Measurements from ENCODE around the gene ARSG. TPM values are rescaled to one million over a fixed set of nuclear protein-coding genes. Genes with fewer than 3 reads are reported as not detected.

ARSG gene
- total RNA-seq, 4 donors from 2014 or later = 4.3 to 16.8 (median 7.8) TPM

DNA sequence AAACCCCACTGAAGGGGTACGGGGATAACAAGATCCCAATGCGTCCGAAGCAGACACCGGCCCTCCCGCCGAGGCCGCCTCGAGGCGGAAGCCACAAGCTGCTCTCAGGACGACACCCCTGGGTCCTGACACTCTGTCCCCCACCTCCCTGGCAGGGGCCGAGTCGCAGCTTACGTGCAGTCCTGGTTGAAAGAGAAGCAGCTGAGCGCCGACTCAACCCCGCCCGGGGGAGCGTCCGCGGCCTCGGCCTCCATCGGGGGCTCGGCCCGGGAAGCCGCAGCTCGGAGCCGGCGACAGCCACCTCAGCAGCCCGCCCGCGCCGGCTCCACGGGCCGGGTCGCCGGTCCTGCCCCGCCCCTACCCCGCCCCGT is 165.9 kb downstream of the ARSG start, which contains the start of gene WIPI1:
Gene WIPI1, minus strand, starts transcription at position 329 of the 371 bp plus-strand sequence. Its CDS starts 75 bp downstream, at position 254.
- peak in 1 of 2 donors; percentile 92 for DNase-seq (ENCODE audit: low spot score in 2 of 2)
- intact Hi-C loops (cut with DNase I; ENCODE audit: low total_unique reads) = no loop called here
- 0 to 1% methylated on average over 16 to 30 of the region's 39 CpGs for WGBS, 2 donors
- TF ChIP-seq, protein P1, sequence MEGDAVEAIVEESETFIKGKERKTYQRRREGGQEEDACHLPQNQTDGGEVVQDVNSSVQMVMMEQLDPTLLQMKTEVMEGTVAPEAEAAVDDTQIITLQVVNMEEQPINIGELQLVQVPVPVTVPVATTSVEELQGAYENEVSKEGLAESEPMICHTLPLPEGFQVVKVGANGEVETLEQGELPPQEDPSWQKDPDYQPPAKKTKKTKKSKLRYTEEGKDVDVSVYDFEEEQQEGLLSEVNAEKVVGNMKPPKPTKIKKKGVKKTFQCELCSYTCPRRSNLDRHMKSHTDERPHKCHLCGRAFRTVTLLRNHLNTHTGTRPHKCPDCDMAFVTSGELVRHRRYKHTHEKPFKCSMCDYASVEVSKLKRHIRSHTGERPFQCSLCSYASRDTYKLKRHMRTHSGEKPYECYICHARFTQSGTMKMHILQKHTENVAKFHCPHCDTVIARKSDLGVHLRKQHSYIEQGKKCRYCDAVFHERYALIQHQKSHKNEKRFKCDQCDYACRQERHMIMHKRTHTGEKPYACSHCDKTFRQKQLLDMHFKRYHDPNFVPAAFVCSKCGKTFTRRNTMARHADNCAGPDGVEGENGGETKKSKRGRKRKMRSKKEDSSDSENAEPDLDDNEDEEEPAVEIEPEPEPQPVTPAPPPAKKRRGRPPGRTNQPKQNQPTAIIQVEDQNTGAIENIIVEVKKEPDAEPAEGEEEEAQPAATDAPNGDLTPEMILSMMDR (IDR thresholded peaks at IDR 0.05) = no peak
- TF ChIP-seq POLR2A (IDR thresholded peaks at IDR 0.05) = peak in 1 of 2 donors; percentile 54
- peak within 1 kb of the TSS; percentile 61 for H3K4me3 ChIP-seq (ENCODE audit: low read depth, poor library complexity, severe bottlenecking)

DNA sequence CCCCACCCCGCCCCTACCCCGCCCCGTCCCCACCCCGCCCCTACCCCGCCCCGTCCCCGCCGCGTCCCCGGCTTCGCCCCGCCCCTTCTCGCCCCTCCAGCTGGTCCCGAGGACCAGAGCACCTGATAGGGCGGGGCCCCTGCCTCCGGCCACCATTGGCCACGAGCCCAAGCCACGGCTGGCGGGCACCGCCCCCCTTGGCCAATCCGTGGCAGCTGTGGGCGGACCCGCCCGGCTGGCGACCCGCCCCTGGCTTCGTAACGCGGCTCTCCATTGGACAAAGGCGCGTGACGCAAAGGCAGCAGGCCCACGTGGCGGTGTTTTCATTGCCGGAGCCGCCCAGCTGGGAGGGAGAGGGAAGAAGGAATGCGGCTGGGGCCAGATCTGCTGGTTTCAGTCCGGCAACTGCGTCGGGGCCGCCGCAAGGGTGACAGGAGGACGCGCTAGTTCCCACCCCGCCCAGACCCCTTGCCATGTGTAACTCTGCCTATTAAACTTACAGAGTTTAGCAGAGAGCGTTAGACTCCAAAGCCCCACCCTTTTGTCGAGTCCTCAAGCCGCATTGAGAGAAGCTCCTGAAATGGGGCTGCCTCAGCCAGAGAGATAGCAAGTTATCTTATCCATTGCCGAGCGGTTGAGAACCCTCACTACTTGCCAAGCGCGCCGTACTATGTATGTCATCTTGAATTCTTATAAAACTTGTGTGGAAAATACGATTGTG is 166.4 kb downstream of the ARSG start:
- intact Hi-C loops (cut with DNase I; ENCODE audit: low total_unique reads) = no loop called here
- TF ChIP-seq POLR2A (IDR thresholded peaks at IDR 0.05) = peak in 1 of 2 donors; percentile 69
- TF ChIP-seq, protein P1 (IDR thresholded peaks at IDR 0.05) = no peak
- peak; percentile 99 to 100 for DNase-seq (ENCODE audit: low spot score in 2 of 2)
- WGBS, 2 donors = 0 to 1% methylated on average over 25 of the region's 54 CpGs
- no peak overlapping the region for H3K4me3 ChIP-seq (ENCODE audit: low read depth, poor library complexity, severe bottlenecking)

DNA sequence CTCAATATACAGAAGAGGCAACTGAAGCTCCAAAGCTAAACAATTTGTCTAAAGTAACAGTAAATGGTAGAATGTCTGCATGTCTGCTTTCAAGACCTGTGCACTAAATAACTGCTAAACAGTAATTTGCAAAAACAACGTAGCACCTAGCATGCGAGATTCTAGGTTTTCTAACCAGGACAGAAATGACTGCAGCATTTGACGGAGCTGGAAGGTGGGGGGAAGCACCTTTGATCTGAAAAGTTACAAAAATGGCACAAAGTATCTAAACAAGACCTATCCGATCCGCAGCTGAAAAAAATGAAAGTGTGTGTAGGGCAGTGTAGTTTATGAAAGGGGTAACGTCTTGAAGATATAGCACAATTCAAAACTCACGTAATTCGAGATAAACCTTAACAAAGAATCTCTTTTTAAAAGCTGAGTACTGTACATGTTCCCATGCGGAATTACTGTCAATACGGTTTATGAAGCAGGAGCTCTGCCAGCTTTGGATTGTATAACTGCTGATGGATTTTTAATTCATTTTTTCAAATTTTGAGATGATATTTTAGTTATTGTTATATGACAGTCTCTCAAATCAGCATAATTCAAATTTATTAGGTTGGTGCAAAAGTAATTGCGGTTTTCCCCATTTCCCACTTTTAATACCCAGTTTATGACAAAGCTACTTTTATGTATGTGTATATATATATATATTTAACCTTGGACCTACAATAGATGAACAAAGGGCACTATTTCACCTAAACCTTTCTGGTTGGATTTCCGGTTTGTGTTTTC is 167.2 kb downstream of the ARSG start:
- 36 to 45% methylated on average over 12 of the region's 12 CpGs for WGBS, 2 donors
- intact Hi-C loops (cut with DNase I; ENCODE audit: low total_unique reads) = no loop called here
- no peak for DNase-seq (ENCODE audit: low spot score in 2 of 2)
- H3K4me3 ChIP-seq (ENCODE audit: low read depth, poor library complexity, severe bottlenecking) = no peak overlapping the region
- no peak for TF ChIP-seq POLR2A (IDR thresholded peaks at IDR 0.05)
- TF ChIP-seq, protein P1 (IDR thresholded peaks at IDR 0.05) = no peak

DNA sequence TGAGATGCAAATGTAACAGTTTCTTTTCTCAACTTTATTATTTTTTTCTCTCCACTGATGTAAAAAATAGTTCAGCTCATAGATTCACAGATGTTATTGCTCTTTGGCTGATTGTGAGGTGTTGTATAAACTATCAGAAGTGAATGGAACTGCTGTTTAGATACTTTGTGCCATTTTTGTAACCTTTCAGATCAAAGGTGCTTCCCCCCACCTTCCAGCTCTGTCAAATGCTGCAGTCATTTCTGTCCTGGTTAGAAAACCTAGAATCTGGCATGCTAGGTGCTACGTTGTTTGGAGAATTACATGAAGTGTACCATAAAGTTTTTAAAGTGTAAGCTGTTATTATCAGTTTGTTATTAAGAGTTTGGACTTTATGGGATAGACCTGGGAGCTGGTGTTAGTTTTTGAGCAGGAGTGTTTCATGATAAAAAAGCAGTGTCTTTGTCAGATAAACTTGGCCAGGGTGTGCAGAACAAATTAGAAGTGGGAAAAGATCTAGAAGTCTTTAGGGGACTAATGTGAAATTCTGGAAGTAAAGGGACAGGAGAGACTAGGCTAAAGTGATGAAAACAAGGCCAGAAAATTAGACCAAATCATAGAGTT is 167.8 kb downstream of the ARSG start:
- H3K4me3 ChIP-seq (ENCODE audit: low read depth, poor library complexity, severe bottlenecking) = no peak overlapping the region
- intact Hi-C loops (cut with DNase I; ENCODE audit: low total_unique reads) = no loop called here
- WGBS, 2 donors = 58 to 66% methylated on average over 1 of the region's 1 CpG
- DNase-seq (ENCODE audit: low spot score in 2 of 2) = no peak
- TF ChIP-seq, protein P1 (IDR thresholded peaks at IDR 0.05) = no peak
- TF ChIP-seq POLR2A (IDR thresholded peaks at IDR 0.05) = no peak

DNA sequence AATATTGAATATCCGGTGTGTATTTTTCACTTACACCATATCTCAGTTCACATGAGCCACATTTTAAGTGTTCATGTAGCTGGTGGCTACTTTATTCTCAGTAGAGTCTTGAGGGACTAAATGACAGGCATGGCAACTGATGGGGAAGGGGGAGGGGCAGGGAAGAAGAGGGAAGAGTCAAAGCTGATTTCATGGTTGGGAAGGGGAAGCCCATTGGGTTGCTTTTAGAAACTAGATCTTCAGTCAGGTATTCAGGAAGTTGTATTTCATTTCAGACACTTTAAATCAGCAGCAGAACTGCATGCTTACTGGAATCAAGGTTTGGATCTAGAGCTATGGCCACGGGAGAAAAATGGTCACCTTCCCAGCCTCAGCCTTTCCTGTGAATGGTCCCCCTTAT is 168.9 kb downstream of the ARSG start:
- TF ChIP-seq POLR2A (IDR thresholded peaks at IDR 0.05) = no peak
- TF ChIP-seq, protein P1 (IDR thresholded peaks at IDR 0.05) = no peak
- no peak for DNase-seq (ENCODE audit: low spot score in 2 of 2)
- WGBS, 2 donors = 70 to 75% methylated on average over 2 of the region's 2 CpGs
- no peak overlapping the region for H3K4me3 ChIP-seq (ENCODE audit: low read depth, poor library complexity, severe bottlenecking)
- intact Hi-C loops (cut with DNase I; ENCODE audit: low total_unique reads) = loop anchor here (10.0 kb wide), 3 partner anchors 195 to 495 kb away; no protein-coding TSS in a partner anchor
